ENCODE results near the gene SLC15A4. TPM values are rescaled to one million over a fixed set of nuclear protein-coding genes. Genes with fewer than 3 reads are reported as not detected.

The SLC15A4 gene
- total and polyA plus RNA-seq, 2 of the 13 experiments (the other 11 are each of a cell fraction or from before 2014, with no cell fraction given), result 17.3 to 22.7 TPM

DNA sequence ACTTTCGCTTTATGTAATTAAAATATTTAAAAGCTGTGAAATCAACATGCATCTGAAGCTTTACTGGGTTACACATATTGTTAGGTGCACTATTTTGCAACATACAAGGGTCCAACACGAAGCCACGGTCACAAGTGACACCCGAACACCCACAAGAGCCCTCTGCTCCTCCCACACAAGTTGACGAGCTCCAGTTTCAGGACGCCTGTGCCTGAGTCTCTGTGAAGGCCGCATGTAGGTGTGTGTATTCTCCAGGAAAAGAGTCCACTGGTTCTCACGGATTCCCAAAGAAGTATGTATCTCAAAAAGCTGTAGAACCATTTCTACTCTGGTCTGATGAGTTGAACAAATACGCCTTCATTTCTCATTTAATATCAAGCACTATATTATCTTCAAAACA, 12.0 kb downstream of the SLC15A4 start (continued):
- no peak for TF ChIP-seq PRPF4 (IDR thresholded peaks at IDR 0.05; ENCODE audit: low read depth, low read length, poor library complexity, severe bottlenecking)
- no peak for TF ChIP-seq HOXD1 (CRISPR knock-in tag; IDR thresholded peaks at IDR 0.05)
- no peak for TF ChIP-seq ZZZ3 (CRISPR knock-in tag; IDR thresholded peaks at IDR 0.05; ENCODE audit: borderline replicate concordance)
- no peak for TF ChIP-seq ZNF296 (CRISPR knock-in tag; conservative IDR thresholded peaks at IDR 0.05)
- no peak for TF ChIP-seq NONO (IDR thresholded peaks at IDR 0.05)
- no peak for TF ChIP-seq NONO (CRISPR knock-in tag; conservative IDR thresholded peaks at IDR 0.05)
- no peak for TF ChIP-seq ERF (CRISPR knock-in tag; IDR thresholded peaks at IDR 0.05)
- no peak for TF ChIP-seq ZBTB43 (CRISPR knock-in tag; conservative IDR thresholded peaks at IDR 0.05)

GRCh38 chr12:128810182-128811127, 13.3 kb downstream of the SLC15A4 start:
- peaks cover 12 to 62% of the 10 kb centered on the region in 2 experiments; a peak in 4 of 5 replicates for H3K36me3 ChIP-seq (replicated peaks in 1 of 2; ENCODE audit: control insufficient read depth in 1 of 2, insufficient read depth in 2 of 2, low read length in 2 of 2)
- H3K79me2 ChIP-seq (ENCODE audit: insufficient read depth, low read length), result peaks cover 28% of the 10 kb centered on the region
- CTCF ChIA-PET (ENCODE audit: low intra/inter-chr PET ratio, low total read pairs), result no interaction called here
- TF ChIP-seq, protein P1, sequence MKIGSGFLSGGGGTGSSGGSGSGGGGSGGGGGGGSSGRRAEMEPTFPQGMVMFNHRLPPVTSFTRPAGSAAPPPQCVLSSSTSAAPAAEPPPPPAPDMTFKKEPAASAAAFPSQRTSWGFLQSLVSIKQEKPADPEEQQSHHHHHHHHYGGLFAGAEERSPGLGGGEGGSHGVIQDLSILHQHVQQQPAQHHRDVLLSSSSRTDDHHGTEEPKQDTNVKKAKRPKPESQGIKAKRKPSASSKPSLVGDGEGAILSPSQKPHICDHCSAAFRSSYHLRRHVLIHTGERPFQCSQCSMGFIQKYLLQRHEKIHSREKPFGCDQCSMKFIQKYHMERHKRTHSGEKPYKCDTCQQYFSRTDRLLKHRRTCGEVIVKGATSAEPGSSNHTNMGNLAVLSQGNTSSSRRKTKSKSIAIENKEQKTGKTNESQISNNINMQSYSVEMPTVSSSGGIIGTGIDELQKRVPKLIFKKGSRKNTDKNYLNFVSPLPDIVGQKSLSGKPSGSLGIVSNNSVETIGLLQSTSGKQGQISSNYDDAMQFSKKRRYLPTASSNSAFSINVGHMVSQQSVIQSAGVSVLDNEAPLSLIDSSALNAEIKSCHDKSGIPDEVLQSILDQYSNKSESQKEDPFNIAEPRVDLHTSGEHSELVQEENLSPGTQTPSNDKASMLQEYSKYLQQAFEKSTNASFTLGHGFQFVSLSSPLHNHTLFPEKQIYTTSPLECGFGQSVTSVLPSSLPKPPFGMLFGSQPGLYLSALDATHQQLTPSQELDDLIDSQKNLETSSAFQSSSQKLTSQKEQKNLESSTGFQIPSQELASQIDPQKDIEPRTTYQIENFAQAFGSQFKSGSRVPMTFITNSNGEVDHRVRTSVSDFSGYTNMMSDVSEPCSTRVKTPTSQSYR (CRISPR knock-in tag; IDR thresholded peaks at IDR 0.05; ENCODE audit: borderline replicate concordance), result no peak
- no peak for TF ChIP-seq CENPX (CRISPR knock-in tag; IDR thresholded peaks at IDR 0.05)
- no peak for TF ChIP-seq ZNF354B (CRISPR knock-in tag; IDR thresholded peaks at IDR 0.05)
- TF ChIP-seq ZNF740 (CRISPR knock-in tag; IDR thresholded peaks at IDR 0.05), result no peak
- TF ChIP-seq, protein P2, sequence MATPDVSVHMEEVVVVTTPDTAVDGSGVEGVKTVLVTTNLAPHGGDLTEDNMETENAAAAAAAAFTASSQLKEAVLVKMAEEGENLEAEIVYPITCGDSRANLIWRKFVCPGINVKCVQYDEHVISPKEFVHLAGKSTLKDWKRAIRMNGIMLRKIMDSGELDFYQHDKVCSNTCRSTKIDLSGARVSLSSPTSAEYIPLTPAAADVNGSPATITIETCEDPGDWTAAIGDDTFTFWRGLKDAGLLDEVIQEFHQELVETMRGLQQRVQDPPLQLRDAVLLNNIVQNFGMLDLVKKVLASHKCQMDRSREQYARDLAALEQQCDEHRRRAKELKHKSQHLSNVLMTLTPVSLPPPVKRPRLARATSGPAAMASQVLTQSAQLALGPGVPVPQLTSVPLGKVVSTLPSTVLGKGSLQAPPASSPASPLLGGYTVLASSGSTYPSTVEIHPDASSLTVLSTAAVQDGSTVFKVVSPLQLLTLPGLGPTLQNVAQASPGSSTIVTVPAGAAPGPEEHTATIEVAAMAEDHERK (CRISPR knock-in tag; IDR thresholded peaks at IDR 0.05; ENCODE audit: low read depth), result no peak
- no peak for TF ChIP-seq BATF2 (CRISPR knock-in tag; IDR thresholded peaks at IDR 0.05)

More at GRCh38 chr12:128810182-128811127, 13.3 kb downstream of the SLC15A4 start:
- intact Hi-C loops (cut with micrococcal nuclease; ENCODE audit: unreplicated experiment) (no loop called here), in situ Hi-C loops (cut with HindIII; ENCODE audit: extremely low pct_ligation_motif_present, low pct_unique_long_range_greater_than_20kb) (no loop called here)
- WGBS (ENCODE audit: low lambda C conversion rate), result 95% methylated on average over 8 of the region's 14 CpGs
- BruUV-seq (replicated peaks), result no TSS peak
- ATAC-seq (peak; percentile 41; the same call in 2 of the 3 replicates), FAIRE-seq (no peak), DNase-seq (ENCODE audit: low spot score) (no peak)
- Histone ChIP-seq H4K20me1 (ENCODE audit: insufficient read depth, low read length) (0 out of 2 replicates have a peak, but pooled peaks cover 7% of the 10 kb centered on the region), H2AFZ (ENCODE audit: low read length) (no peak overlapping the region), H3K9ac (ENCODE audit: insufficient read depth, low read depth, low read length) (no peak overlapping the region), H3K4me1 (ENCODE audit: insufficient read depth, low read length) (no peaks in the 10 kb centered on the region), H3K4me2 (ENCODE audit: low read depth, low read length) (no peak overlapping the region), H3K4me3 (replicated peaks in 1 of 3; ENCODE audit: insufficient read depth in 1 of 3, low read depth in 2 of 3, low read length in 3 of 3) (no peak overlapping the region), H3K27ac (ENCODE audit: extremely low read length, insufficient read depth, low read length) (no peak overlapping the region), H3K27me3 (ENCODE audit: control insufficient read depth in 1 of 2, insufficient read depth in 2 of 2, low read length in 2 of 2) (no peaks in the 10 kb centered on the region), H3K9me3 (ENCODE audit: low read length) (no peaks in the 10 kb centered on the region)
- POLR2A ChIA-PET, result no interaction called here
